ENCODE results near the gene ADAT2. TPM values are rescaled to one million over a fixed set of nuclear protein-coding genes. Genes with fewer than 3 reads are reported as not detected.

The ADAT2 gene
- total RNA-seq, 4 donors from 2014 or later = 3.6 to 9.4 (median 5.4) TPM

- no peaks in the 10 kb centered on the region for H3K27me3 ChIP-seq
- DNase-seq = no peak
- H3K36me3 ChIP-seq = no peaks in the 10 kb centered on the region
- TF ChIP-seq POLR2A (IDR thresholded peaks at IDR 0.05) = no peak
- no peak for TF ChIP-seq CTCF (IDR thresholded peaks at IDR 0.05)
- H3K9me3 ChIP-seq = no peaks in the 10 kb centered on the region
- no peak overlapping the region for H3K27ac ChIP-seq
- H3K4me3 ChIP-seq (replicated peaks in 1 of 3) = no peak overlapping the region
- WGBS, 2 donors = 87 to 95% methylated on average over 8 of the region's 8 CpGs
- peaks cover 0 to 8% of the 10 kb centered on the region in 2 donors for H3K4me1 ChIP-seq
- intact Hi-C loops (cut with DNase I) = no loop called here
Observed at GRCh38 chr6:143441680-143442545, 8.6 kb downstream of the ADAT2 start.

- 94 to 100% methylated on average over 2 of the region's 2 CpGs for WGBS, 2 donors
- Histone ChIP-seq H3K4me3 (replicated peaks in 1 of 3) (no peak overlapping the region), H3K36me3 (no peaks in the 10 kb centered on the region), H3K9me3 (no peaks in the 10 kb centered on the region), H3K27me3 (no peaks in the 10 kb centered on the region), H3K4me1 (peaks cover 0 to 8% of the 10 kb centered on the region in 2 donors), H3K27ac (no peak overlapping the region)
- intact Hi-C loops (cut with DNase I) = no loop called here
- no peak for TF ChIP-seq CTCF (IDR thresholded peaks at IDR 0.05)
- DNase-seq = no peak
Observed at GRCh38 chr6:143441010-143441409, 9.5 kb downstream of the ADAT2 start.

GRCh38 chr6:143432588-143432987, 17.9 kb downstream of the ADAT2 start:
- H3K4me1 ChIP-seq = no peaks in the 10 kb centered on the region
- intact Hi-C loops (cut with DNase I) = loop anchor here (5.0 kb wide), 1 partner anchor 735 kb away; no protein-coding TSS in a partner anchor

GRCh38 chr6:143431226-143431625, 19.3 kb downstream of the ADAT2 start:
- intact Hi-C loops (cut with DNase I) = loop anchor here (5.0 kb wide), 1 partner anchor 734 kb away; no protein-coding TSS in a partner anchor
- Histone ChIP-seq H3K27ac (no peak overlapping the region), H3K36me3 (no peaks in the 10 kb centered on the region), H3K27me3 (no peaks in the 10 kb centered on the region), H3K4me1 (no peaks in the 10 kb centered on the region), H3K4me3 (replicated peaks in 1 of 3) (no peak overlapping the region), H3K9me3 (no peaks in the 10 kb centered on the region)
- 67 to 81% methylated on average over 1 of the region's 1 CpG for WGBS, 2 donors
- no peak for DNase-seq
- TF ChIP-seq CTCF (IDR thresholded peaks at IDR 0.05) (no peak), POLR2A (IDR thresholded peaks at IDR 0.05) (no peak)

More at GRCh38 chr6:143432588-143432987, 17.9 kb downstream of the ADAT2 start:
- no peaks in the 10 kb centered on the region for H3K9me3 ChIP-seq
- no peak for DNase-seq
- no peak overlapping the region for H3K4me3 ChIP-seq (replicated peaks in 1 of 3)
- no peaks in the 10 kb centered on the region for H3K36me3 ChIP-seq
- H3K27ac ChIP-seq = no peak overlapping the region
- no peaks in the 10 kb centered on the region for H3K27me3 ChIP-seq
- WGBS, 2 donors = 90 to 93% methylated on average over 4 of the region's 4 CpGs
- TF ChIP-seq POLR2A (IDR thresholded peaks at IDR 0.05) (no peak), CTCF (IDR thresholded peaks at IDR 0.05) (no peak)

GRCh38 chr6:143429970-143430369, 20.5 kb downstream of the ADAT2 start:
- Histone ChIP-seq H3K36me3 (no peaks in the 10 kb centered on the region), H3K27ac (no peak overlapping the region), H3K27me3 (no peaks in the 10 kb centered on the region), H3K9me3 (no peaks in the 10 kb centered on the region), H3K4me1 (no peaks in the 10 kb centered on the region), H3K4me3 (replicated peaks in 1 of 3) (no peak overlapping the region)
- no peak for DNase-seq
- TF ChIP-seq POLR2A (IDR thresholded peaks at IDR 0.05) (no peak), CTCF (IDR thresholded peaks at IDR 0.05) (no peak)
- intact Hi-C loops (cut with DNase I) = loop anchor here (5.0 kb wide), 1 partner anchor 733 kb away; no protein-coding TSS in a partner anchor
- WGBS, 2 donors = 90 to 97% methylated on average over 4 of the region's 4 CpGs

Data from thyroid gland (tissue), 4 donors.